Caco-2 (cell line): ENCODE data around the gene LYPD4. TPM values are rescaled to one million over a fixed set of nuclear protein-coding genes. Genes with fewer than 3 reads are reported as not detected.

Experiments
- BruUV-seq: library from RNA; stranded (reverse); fragments of 400-500 nt; replicated peaks from 2 replicates; lab custom pipeline; 2021; lab: Mats Ljungman, UMichigan
- CTCF ChIA-PET: fragments of 300-600 bp; sonication (Branson Sonifier 250); formaldehyde crosslinking; loops from one replicate; lab custom pipeline; 2022; ENCODE audit warnings: antibody characterized with exemption; lab: Charles Lee
- POLR2A ChIA-PET: fragments of 300-600 bp; sonication (Branson Sonifier 250); formaldehyde crosslinking; loops from one replicate; lab custom pipeline; 2022; ENCODE audit warnings: antibody characterized with exemption; lab: Charles Lee
- DNase-seq, 2 experiments: peaks; one replicate each; pipeline versions ENCODE4 v3.0.0 to v3.0.0-alpha.2; 2020 to 2022
- H3K27me3 ChIP-seq: replicated peaks from 2 replicates; pipeline ENCODE4 v1.6.0; 2011; ENCODE audit warnings: low read length; ENCODE audit not compliant: control insufficient read depth, insufficient read depth
- H3K36me3 ChIP-seq: 2 replicates; pipeline ENCODE4 v1.5.1; 2011; ENCODE audit warnings: low read length; ENCODE audit not compliant: control insufficient read depth, insufficient read depth
- H3K4me1 ChIP-seq: fragments of 250-450 bp; sonication (Bioruptor Pico); 2 replicates; pipeline ENCODE4 v1.5.1; 2020; ENCODE audit warnings: mild to moderate bottlenecking
- H3K4me3 ChIP-seq: 2 replicates; pipeline ENCODE4 v1.5.1; 2011; ENCODE audit warnings: low read depth, mild to moderate bottlenecking, control low read depth, low read length
- H3K9me3 ChIP-seq: fragments of 250-450 bp; sonication (Bioruptor Pico); 2 replicates; pipeline ENCODE4 v1.5.1; 2020; ENCODE audit warnings: mild to moderate bottlenecking, moderate library complexity
- H3K27ac Mint-ChIP-seq: one replicate; pipeline ENCODE4 v1.8.0; 2022; ENCODE audit warnings: mixed read lengths; ENCODE audit not compliant: unreplicated experiment
- H3K27me3 Mint-ChIP-seq: one replicate; pipeline ENCODE4 v1.8.0; 2022; ENCODE audit warnings: mixed read lengths; ENCODE audit not compliant: insufficient read depth, unreplicated experiment
- H3K36me3 Mint-ChIP-seq: one replicate; pipeline ENCODE4 v1.8.0; 2022; ENCODE audit warnings: mild to moderate bottlenecking, mixed read lengths; ENCODE audit not compliant: insufficient read depth, unreplicated experiment
- H3K4me1 Mint-ChIP-seq: one replicate; pipeline ENCODE4 v1.8.0; 2022; ENCODE audit warnings: low read depth, mixed read lengths; ENCODE audit not compliant: unreplicated experiment
- H3K4me3 Mint-ChIP-seq: one replicate; pipeline ENCODE4 v1.8.0; 2022; ENCODE audit warnings: mild to moderate bottlenecking, moderate library complexity, mixed read lengths; ENCODE audit not compliant: unreplicated experiment
- H3K9me3 Mint-ChIP-seq: one replicate; pipeline ENCODE4 v1.8.0; 2022; ENCODE audit warnings: mixed read lengths; ENCODE audit not compliant: unreplicated experiment
- intact Hi-C: fragments of 100-400 bp; cut with micrococcal nuclease; formaldehyde crosslinking; loops from one replicate; pipeline ENCODE4 v1.10.0; 2022; ENCODE audit not compliant: unreplicated experiment
- total RNA-seq: library from RNA; stranded (reverse); gene quantifications from 2 replicates; pipeline ENCODE4 v1.2.3, GENCODE V29; 2022
- TF ChIP-seq, protein P1 (sequence below), 2 experiments: fragments of 200-600 bp in 1 of 2; IDR thresholded peaks; 1 replicate in 1 of 2; 2 replicates in 1 of 2; pipeline versions ENCODE4 v1.5.1 to v1.8.0; 2011 to 2022; ENCODE audit warnings: antibody characterized with exemption in 1 of 2, control low read depth in 1 of 2, inconsistent platforms in 1 of 2, low read depth in 1 of 2, low read length in 1 of 2, mild to moderate bottlenecking in 1 of 2, moderate library complexity in 1 of 2; ENCODE audit not compliant: insufficient read depth in 1 of 2, severe bottlenecking in 1 of 2, unreplicated experiment in 1 of 2

LYPD4 gene
- total RNA-seq, 1 experiment from 2014 or later, result not detected

DNA sequence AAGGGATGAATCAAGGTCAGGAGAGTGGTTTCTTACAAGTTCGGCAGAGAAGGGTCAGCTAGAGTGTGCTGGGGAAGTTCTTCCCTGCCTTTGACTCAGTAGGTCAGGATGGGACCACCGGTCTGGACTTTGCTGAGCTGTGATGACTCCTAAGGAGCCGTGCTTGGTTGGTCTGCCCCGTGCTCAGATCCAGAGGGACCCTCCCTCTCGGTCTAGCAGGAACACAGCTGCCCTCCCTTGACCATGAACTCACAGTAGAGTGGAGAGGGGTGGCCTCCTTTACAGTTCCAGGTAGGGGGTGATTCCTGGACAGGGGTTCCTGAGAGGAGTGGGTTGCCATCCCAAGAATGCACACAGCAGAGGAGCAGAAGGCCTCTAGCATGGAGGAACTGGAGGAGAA, 19.9 kb upstream of the LYPD4 start:
- H3K27ac Mint-ChIP-seq, result peak overlapping the region; percentile 74
- H3K36me3 ChIP-seq, result peaks cover 28% of the 10 kb centered on the region
- TF ChIP-seq, protein P1, sequence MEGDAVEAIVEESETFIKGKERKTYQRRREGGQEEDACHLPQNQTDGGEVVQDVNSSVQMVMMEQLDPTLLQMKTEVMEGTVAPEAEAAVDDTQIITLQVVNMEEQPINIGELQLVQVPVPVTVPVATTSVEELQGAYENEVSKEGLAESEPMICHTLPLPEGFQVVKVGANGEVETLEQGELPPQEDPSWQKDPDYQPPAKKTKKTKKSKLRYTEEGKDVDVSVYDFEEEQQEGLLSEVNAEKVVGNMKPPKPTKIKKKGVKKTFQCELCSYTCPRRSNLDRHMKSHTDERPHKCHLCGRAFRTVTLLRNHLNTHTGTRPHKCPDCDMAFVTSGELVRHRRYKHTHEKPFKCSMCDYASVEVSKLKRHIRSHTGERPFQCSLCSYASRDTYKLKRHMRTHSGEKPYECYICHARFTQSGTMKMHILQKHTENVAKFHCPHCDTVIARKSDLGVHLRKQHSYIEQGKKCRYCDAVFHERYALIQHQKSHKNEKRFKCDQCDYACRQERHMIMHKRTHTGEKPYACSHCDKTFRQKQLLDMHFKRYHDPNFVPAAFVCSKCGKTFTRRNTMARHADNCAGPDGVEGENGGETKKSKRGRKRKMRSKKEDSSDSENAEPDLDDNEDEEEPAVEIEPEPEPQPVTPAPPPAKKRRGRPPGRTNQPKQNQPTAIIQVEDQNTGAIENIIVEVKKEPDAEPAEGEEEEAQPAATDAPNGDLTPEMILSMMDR (IDR thresholded peaks at IDR 0.05; ENCODE audit: insufficient read depth in 1 of 2, low read depth in 1 of 2, low read length in 1 of 2, severe bottlenecking in 1 of 2, unreplicated experiment in 1 of 2), result no peak
- H3K4me1 ChIP-seq, result peaks cover 26% of the 10 kb centered on the region
- peaks cover 99% of the 10 kb centered on the region for H3K36me3 Mint-ChIP-seq
- H3K27me3 Mint-ChIP-seq, result no peaks in the 10 kb centered on the region
- intact Hi-C loops, result no loop called here
- DNase-seq, result peak in 1 of 2 experiments; percentile 35
- peaks cover 14% of the 10 kb centered on the region for H3K4me1 Mint-ChIP-seq
- ChIA-PET POLR2A (interaction anchor here (0.8 kb wide), 1 partner anchor 9 kb away, joined by 3 read pairs; no protein-coding TSS in a partner anchor), CTCF (interaction anchor here (1.4 kb wide), 1 partner anchor 9 kb away, joined by 3 read pairs; no protein-coding TSS in a partner anchor)
- no peaks in the 10 kb centered on the region for H3K9me3 Mint-ChIP-seq
- no peaks in the 10 kb centered on the region for H3K9me3 ChIP-seq
- no TSS peak for BruUV-seq
- H3K4me3 ChIP-seq, result no peak overlapping the region
- H3K4me3 Mint-ChIP-seq, result peak overlapping the region; percentile 20
- H3K27me3 ChIP-seq, result no peaks in the 10 kb centered on the region

DNA sequence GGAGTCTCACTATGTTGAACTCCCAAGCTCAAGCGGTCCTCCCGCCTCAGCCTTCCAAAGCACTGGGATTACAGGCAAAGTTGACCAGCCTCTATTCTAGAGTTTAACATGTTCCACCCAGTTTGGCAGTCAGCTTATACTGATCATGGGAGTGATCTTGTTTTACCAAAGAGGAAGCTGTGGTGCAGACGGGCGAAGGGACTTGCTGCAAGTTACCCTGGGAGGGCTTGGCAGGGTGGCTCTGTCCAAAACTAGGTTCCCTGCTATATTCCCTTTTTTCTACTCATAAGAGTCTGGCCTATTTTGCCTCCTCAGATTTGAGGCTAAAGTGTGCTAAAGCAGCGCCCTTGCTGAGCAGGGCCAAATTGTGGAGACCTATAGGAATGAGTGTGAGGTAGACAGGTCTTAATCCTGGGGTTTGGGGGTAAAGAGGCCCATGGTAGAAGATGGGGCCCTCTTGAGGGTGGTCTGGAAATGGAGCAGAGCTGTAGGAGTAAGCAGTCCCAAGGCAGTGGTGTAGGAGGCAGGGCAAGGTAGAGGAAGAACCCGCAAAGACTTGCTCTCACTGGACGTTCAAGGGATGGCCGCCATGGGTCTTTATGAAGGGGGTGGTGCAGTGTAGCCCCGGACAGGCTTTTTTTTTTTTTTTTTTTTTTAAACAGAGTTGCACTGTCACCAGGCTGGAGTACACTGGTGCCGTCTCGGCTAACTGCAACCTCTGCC, 18.9 kb upstream of the LYPD4 start:
- TF ChIP-seq, protein P1 (IDR thresholded peaks at IDR 0.05; ENCODE audit: insufficient read depth in 1 of 2, low read depth in 1 of 2, low read length in 1 of 2, severe bottlenecking in 1 of 2, unreplicated experiment in 1 of 2), result no peak
- no peaks in the 10 kb centered on the region for H3K9me3 ChIP-seq
- POLR2A ChIA-PET, result no interaction called here
- DNase-seq, result no peak
- H3K4me3 Mint-ChIP-seq, result peak overlapping the region; percentile 84
- H3K27me3 Mint-ChIP-seq, result no peaks in the 10 kb centered on the region
- intact Hi-C loops, result no loop called here
- H3K4me1 ChIP-seq, result peaks cover 23% of the 10 kb centered on the region
- no peaks in the 10 kb centered on the region for H3K9me3 Mint-ChIP-seq
- H3K4me3 ChIP-seq, result no peak overlapping the region
- peaks cover 89% of the 10 kb centered on the region for H3K36me3 Mint-ChIP-seq
- H3K4me1 Mint-ChIP-seq, result peaks cover 14% of the 10 kb centered on the region
- no TSS peak for BruUV-seq
- no peaks in the 10 kb centered on the region for H3K27me3 ChIP-seq
- peaks cover 26% of the 10 kb centered on the region for H3K36me3 ChIP-seq
- CTCF ChIA-PET, result interaction anchor here (1.4 kb wide), 1 partner anchor 10 kb away, joined by 3 read pairs; no protein-coding TSS in a partner anchor
- H3K27ac Mint-ChIP-seq, result no peak overlapping the region

DNA sequence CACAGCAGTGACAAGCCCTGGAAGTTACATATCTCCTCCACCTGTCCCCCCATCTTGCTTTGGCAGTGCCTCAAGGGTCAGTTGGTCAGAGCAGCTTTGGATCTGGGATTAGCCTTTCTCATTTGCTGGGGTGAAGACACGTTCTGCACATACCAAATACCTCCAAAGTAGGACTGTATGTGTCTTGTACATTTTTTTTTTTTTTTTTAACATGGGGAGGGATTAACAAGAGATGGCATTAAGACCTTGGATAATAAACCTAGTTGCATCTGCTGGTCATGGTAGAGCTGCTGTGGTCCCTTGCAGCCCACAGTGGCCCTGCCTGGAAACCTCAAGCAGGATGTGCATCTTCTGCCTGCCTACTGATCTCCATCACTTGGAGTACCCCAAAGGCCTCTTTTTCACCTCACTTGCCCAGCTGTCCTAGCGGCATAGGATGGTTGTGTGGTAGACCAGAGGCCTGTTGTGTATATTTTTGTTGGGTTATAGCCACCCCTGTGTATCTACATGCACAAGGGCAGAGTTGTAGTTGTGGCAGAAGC, 18.0 kb upstream of the LYPD4 start:
- no peaks in the 10 kb centered on the region for H3K9me3 ChIP-seq
- H3K4me3 ChIP-seq, result no peak overlapping the region
- ChIA-PET CTCF (no interaction called here), POLR2A (no interaction called here)
- no peaks in the 10 kb centered on the region for H3K9me3 Mint-ChIP-seq
- no peaks in the 10 kb centered on the region for H3K27me3 Mint-ChIP-seq
- no peaks in the 10 kb centered on the region for H3K27me3 ChIP-seq
- H3K36me3 ChIP-seq, result peaks cover 25% of the 10 kb centered on the region
- H3K4me1 ChIP-seq, result peaks cover 18% of the 10 kb centered on the region
- peaks cover 80% of the 10 kb centered on the region for H3K36me3 Mint-ChIP-seq
- no TSS peak for BruUV-seq
- peaks cover 5% of the 10 kb centered on the region for H3K4me1 Mint-ChIP-seq
- H3K27ac Mint-ChIP-seq, result no peak overlapping the region
- intact Hi-C loops, result no loop called here
- peak overlapping the region; percentile 84 for H3K4me3 Mint-ChIP-seq
- DNase-seq, result no peak
- TF ChIP-seq, protein P1 (IDR thresholded peaks at IDR 0.05; ENCODE audit: insufficient read depth in 1 of 2, low read depth in 1 of 2, low read length in 1 of 2, severe bottlenecking in 1 of 2, unreplicated experiment in 1 of 2), result no peak
